MV-4-11 (cell line): ENCODE measurements around the gene COL2A1.

Source experiments
- DNase-seq: peaks from one replicate; lab custom pipeline; 2025; lab: John Stamatoyannopoulos, UW

The COL2A1 gene

GRCh38 chr12:48030173-48030650, 25.9 kb upstream of the COL2A1 start:
- DNase-seq: no peak

GRCh38 chr12:48029491-48030172, 25.4 kb upstream of the COL2A1 start:
- DNase-seq: peak; percentile 37

DNA sequence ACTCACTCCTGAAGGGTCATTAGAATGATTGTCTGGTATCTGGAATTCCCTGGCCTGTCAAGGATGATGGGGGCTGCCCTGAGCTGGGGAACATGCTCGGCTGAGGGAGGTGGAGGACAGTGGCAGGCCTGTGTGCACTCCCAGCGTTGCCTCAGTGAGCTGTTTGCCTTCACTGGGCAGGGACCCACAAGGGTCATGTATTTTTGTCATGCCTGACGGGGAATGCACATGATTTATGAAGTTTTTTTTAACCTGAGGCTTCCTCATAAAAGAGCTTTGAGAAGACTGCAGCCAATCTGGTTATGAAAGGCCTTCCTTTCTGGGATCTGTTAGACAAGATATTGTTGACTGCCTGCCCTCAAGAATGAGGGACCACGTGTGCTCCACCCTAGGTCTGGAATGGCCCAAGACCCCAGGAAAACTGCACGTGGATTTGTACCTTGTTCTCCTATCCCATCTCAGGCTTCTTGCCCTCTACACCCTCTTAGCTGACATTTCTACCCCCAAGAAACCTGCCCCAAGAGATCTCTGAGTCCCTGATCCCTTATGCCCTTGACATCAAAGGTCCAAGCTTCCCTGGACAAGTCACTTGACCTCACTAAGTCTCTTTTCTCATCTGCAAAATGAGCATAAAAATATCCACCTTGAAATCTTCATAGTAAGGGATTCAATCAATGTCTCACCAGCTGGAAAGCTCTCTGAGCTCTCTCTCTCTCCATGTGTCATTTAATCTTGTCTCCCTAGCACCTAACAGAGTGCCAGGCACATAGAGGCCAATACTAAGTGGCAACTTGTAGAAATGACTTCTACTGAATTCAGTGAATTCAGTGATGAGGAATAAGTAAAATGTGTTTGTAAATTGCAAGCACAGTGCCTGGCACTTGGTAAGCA, 24.5 kb upstream of the COL2A1 start:
- no peak for DNase-seq

DNA sequence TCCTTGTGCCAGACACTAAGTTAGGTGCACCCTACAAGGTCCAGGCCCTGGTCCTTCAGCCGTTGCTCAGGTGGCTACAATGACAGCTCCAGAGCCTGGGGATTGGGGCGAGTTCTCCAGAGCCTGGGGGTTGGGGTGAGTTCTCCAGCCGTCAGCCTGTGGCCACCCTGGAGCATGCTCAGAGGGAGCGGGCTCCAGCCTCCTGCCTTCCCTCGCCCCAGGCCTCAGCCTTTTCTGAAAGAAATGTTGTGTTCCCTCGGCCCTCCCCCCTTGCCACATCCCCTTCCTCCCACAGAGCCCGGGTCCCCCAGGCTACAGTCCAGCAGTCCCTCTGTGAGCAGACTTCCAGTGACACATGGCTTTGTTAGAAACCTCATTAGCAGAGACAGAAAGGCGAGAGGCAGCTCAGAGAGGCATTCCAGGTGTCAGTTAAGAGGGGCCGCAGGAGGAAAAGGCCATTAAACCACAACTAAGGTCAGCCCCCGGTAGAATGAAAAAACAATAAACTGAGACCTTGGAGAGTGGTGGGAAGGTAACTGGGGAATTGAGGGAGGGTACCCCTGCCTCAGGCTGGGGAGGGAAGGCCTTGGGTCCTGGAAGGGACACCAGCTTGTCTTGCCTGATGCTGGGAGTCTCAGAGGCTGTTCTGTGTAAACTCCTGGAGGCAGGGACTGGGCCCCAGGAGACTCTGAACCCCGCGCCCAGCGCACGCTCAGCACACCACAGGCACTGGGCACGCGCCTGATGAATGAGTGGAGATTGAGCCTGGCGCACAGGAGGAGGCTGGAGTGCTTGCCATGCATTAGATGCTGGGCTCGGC, 23.1 kb upstream of the COL2A1 start:
- no peak for DNase-seq

DNA sequence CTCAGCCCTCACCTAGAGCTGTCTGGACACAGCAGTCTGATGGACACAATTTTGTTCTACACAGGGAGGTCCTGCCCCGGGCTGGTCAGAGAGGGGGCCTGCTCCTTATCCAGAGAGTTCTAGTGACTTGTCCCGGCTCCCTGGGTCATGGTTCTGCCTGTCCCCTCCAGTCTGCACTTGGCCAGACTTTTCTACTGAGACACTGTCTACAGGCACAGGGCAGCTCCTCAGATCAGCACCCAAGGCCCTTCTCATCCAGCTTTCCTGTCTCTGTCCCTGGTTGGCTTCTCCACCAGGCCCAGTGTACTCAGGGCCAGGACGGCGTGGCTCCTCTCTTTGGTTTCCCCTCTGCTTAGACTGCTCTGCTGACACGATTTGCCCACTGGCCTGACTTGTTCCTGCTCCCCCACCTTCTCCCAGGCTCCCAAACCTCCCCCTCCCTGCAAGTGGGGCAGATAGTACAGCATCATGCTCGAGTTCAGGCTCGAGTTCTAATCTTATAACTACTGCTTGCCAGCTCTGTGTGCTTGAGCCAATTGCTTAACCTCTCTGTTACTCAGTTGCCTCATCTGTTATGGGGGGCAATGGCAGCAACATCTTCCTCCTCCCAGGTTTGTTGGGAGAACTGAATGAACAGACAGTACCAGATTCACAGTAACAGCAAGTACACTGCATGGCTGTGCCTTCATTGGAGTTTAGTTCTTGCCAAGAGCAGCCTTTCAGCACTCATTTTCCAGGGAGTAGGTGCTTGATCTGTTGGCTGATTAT, 22.0 kb upstream of the COL2A1 start:
- no peak for DNase-seq

DNA sequence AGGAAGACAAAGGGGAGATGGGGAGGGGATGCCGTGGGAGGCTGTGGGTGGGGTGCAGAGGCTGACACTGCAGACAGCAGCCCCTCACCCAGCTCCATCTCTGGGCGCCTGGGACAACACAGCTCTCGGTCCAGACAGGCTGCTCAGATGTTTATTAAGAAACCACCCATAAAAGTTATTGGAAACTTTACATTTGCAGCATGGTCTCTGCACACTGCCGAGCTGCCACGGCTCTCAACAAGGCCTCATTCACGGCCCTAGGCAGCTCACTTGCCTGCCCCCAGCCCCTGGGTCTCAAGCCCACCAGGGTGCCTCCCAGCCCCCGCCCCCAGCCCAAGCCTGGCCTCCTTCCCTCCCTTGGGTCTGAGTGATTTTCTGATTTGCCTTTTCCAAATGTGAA, 21.0 kb upstream of the COL2A1 start:
- DNase-seq: no peak

DNA sequence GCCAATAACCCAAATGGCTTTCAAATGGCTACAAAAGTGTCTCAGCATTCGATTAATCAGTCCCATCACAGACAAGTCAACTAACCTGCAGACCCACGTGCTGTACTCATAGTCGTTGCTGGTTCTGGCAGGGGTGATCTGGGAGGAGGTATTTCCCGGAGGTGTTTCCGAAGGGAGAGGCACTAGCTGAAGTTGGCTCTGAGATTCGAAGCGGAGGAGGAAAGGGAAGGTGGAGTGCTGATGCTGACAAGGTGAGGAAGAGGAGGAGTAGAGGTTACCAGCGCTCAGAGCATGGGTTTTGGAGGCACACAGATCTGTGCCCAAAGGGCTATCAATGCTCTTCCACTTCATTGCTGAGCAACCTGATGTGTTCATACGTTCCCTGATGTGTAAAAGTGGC, 20.5 kb upstream of the COL2A1 start:
- DNase-seq: no peak

DNA sequence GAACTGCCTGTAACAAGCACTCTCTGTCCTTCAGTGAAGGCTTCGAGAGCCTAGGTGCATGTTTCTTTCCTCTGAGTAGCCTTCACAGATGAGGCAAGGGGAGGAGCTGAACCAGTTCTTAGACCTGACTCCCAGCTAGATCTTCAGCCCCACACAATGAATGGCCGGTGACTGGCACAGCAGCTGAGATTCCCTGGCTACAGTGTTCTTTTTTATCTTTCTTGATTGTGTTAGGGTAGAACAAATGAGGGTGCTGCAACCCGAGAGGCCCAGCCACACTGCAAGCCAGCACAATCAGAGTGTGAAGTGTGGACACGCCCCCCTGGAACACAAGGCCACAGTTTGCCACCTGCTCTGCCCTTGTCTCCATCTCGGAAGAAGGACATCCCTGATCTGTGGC, 19.1 kb upstream of the COL2A1 start:
- DNase-seq: no peak

DNA sequence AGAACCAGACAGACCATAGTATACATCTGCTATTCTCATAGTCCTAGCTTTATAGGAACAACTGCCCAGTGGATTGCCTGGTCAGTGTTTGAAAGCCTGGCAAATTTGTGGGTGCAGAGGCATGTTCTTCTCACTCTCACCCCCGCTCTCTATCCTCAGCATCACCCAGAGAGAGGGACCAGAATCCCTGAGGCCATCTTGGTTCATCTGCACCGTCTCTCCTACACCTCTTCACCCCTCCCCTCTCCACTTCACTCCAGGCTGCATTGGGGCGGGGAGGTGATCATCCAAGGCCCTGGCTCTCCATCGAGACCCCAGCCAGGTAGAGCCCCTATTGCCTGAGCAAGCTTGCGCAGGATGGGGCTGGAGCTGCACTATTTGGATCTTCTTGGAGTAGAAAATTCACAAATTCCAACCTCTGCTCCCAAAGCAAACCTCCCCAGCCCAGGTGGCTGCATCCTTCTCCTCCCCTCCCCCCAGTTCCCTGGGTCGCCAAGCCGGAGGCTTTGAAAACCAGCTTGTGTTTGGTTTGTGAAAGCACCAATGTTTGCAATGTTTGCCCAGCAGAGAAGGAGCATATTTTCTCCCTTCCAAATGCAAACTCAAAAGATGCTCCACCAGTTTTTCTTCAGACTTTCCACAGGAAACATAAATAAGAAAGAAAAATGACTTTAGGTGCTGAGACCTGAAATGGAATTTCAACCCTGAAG, 18.6 kb upstream of the COL2A1 start:
- no peak for DNase-seq

DNA sequence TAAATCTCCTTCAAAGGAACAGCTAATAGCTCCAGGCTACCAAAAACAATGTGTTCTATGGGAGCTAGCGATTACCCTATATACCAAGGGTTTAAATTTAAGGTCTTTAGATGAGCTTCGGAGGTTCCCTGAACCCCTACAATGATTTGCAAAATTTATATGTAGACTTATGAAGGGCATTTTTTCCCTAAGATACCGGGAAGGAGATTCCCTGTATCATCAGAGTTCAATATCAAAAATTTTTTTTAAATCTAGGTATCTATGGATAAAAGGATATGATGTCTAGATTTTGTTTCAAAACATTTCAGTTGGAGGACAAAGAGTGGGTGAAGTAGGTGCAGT, 17.9 kb upstream of the COL2A1 start:
- DNase-seq: no peak

- DNase-seq: no peak
These were observed 17.4 kb upstream of the COL2A1 start for GRCh38 chr12:48021485-48022179.

GRCh38 chr12:48019639-48020265, 15.5 kb upstream of the COL2A1 start:
- DNase-seq: no peak

- DNase-seq: no peak
These were observed 14.3 kb upstream of the COL2A1 start for GRCh38 chr12:48018618-48018995.

DNA sequence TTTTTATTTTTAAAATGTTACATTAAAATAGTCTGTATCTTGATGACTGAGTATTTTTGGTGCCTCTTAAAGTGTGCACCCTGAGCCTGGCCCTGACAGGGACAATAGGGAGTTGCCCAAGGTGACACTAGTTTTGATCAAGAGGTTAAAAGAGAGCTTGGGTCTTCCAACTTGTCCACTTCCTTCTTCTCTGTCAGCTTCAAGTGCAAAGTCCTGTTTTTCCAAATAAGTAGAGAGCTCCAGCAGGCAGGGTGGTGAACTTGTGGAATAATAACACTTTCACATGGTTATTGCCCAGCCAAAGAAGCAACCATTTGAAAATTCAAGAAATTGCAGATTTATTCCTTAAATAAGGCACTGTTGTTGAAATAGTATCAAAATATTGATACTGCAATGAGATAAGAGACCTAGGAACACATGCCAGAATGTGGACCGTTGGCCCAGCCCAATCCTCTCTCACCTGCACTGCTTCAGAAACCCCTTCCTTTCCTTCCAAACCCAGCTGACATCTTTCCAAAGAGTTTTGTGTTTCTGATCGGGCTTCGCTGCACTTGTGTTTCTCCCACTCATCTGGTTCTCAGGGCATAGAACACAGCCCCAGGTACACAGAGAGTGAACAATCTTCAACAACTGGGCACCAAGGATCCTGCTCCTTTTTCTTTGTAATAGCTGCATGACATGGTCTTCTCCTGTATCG, 13.8 kb upstream of the COL2A1 start:
- DNase-seq: no peak

DNA sequence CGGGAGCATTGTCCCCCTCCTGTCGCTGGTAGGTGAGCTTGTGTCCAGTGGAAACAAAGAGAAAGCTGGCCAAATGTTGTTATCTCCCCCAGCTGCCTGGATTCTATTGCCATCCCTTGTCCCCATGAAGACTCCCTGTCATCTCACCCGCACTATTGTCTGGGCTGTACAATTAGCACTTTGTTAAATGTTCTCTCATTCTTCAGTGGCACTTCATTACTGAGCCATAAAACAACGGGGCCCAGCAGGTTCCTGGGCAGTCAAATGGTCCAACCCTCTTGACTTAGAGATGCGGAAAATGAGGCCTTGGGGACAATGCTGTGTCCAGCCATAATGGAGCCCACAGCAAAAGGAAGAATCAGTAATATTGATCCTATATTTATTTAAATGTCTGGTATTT, 13.2 kb upstream of the COL2A1 start:
- DNase-seq: no peak

DNA sequence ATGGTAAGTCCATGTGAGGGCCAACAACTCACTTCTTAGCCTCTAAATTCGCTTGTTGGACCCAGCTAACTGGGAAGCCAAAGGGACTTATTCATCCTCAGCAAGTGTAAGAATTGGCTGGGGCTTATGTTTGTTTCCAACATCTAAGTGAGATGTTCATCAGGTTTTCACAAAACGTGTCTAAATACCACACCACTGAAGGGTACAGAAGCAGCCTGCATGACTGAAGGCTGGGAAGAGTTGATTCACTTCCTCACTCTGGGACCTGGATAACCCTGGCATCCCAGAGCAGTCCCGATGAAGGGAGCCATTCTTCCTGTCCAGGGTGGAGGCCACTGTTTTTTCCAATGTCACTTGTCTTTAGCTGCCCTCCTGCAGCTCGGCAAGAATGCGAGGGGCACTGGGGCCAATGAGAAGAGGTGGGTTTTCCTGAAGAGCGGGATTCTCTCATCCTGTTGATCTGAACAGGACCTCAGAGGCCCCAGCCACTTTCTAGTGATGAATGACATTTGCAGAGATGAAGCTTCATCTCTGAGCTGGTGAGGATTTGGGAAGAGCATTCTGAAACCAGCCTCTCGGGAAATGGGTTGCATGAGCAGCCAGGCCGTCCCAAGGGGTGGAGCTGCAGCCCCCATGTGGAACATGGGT, 12.2 kb upstream of the COL2A1 start:
- no peak for DNase-seq

DNA sequence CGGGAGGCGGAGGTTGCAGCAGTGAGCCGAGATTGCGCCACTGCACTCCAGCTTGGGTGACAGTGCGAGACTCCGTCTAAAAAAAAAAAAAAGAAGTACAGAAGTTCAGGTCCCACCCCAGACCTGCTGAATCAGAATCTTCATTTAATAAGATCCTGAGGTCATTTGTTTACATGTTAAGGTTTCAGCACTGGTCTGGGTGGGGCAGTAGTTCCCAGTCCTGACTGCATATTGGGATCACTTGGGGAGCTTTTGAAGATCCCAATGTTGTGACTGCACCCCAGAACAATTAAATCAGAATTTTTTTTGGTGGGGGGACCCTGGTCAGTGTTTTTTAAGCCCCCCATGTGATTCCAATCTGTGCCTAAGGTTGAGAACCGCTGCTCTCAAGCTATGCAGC, 11.7 kb upstream of the COL2A1 start:
- no peak for DNase-seq

GRCh38 chr12:48015129-48015528, 10.9 kb upstream of the COL2A1 start:
- no peak for DNase-seq

GRCh38 chr12:48013287-48013686, 9.0 kb upstream of the COL2A1 start:
- no peak for DNase-seq
